Measurements from ENCODE around the gene IKBKE. TPM values are rescaled to one million over a fixed set of nuclear protein-coding genes. Genes with fewer than 3 reads are reported as not detected.

IKBKE gene
- total RNA-seq, 1 donor from 2014 or later = 7.6 TPM

DNA sequence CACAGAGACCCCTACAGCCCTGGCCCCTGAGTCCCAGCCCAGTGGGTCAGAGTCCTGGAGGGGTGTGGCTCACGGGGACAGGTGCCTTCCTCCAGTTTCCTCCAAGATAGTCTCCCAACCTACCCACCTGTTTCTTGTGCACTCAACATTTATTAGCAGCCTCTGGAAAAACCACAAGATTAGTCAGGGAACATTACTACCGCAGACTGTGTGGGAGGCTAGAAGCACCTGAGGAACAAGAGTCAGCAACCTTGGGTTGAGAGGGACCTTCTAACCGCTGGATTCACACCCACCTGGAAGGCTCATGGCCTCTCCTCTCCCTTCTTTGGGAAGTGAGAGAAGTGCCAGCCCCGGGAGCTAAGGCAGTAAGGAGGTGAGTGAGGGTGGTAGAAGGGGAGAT is 22.5 kb upstream of the IKBKE start:
- no peak for DNase-seq (ENCODE audit: low read depth, low spot score)
- TF ChIP-seq CTCF (conservative IDR thresholded peaks at IDR 0.05) = no peak
- Mint-ChIP-seq H3K9me3 (no peaks in the 10 kb centered on the region), H3K36me3 (ENCODE audit: low read depth) (peaks cover 33% of the 10 kb centered on the region), H3K4me3 (no peak overlapping the region), H3K27ac (ENCODE audit: unreplicated experiment) (no peak overlapping the region), H3K27me3 (ENCODE audit: low read depth) (no peaks in the 10 kb centered on the region), H3K4me1 (peaks cover 4% of the 10 kb centered on the region)

- no peak for TF ChIP-seq CTCF (conservative IDR thresholded peaks at IDR 0.05)
- Mint-ChIP-seq H3K36me3 (ENCODE audit: low read depth) (peaks cover 33% of the 10 kb centered on the region), H3K4me1 (peaks cover 4% of the 10 kb centered on the region), H3K4me3 (no peak overlapping the region), H3K27me3 (ENCODE audit: low read depth) (no peaks in the 10 kb centered on the region), H3K27ac (ENCODE audit: unreplicated experiment) (peak overlapping the region; percentile 27), H3K9me3 (no peaks in the 10 kb centered on the region)
- no peak for DNase-seq (ENCODE audit: low read depth, low spot score)
Measured at GRCh38 chr1:206448471-206448870, 21.8 kb upstream of the IKBKE start.

DNA sequence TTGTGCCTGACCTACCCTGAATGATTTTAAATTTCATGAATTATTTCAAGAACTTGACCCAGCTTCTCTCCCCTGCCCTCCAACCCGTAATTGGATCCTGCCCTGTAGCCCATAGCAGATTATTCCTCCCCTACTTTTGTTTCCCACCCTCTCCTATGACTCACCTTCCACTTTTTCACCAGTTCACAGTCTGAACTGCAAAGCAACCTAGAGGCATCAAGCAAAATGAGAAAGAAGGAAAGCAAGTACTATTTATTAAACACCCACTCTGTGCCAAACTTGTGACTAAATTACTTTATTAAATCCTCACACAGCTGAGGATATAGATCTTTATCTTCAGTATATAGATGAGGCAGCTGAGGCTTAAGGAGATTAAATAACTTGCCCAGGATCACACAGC is 20.7 kb upstream of the IKBKE start:
- TF ChIP-seq CTCF (conservative IDR thresholded peaks at IDR 0.05) = no peak
- Mint-ChIP-seq H3K4me3 (no peak overlapping the region), H3K9me3 (no peaks in the 10 kb centered on the region), H3K36me3 (ENCODE audit: low read depth) (peaks cover 37% of the 10 kb centered on the region), H3K27me3 (ENCODE audit: low read depth) (no peaks in the 10 kb centered on the region), H3K4me1 (peaks cover 4% of the 10 kb centered on the region), H3K27ac (ENCODE audit: unreplicated experiment) (no peak overlapping the region)
- no peak for DNase-seq (ENCODE audit: low read depth, low spot score)

DNA sequence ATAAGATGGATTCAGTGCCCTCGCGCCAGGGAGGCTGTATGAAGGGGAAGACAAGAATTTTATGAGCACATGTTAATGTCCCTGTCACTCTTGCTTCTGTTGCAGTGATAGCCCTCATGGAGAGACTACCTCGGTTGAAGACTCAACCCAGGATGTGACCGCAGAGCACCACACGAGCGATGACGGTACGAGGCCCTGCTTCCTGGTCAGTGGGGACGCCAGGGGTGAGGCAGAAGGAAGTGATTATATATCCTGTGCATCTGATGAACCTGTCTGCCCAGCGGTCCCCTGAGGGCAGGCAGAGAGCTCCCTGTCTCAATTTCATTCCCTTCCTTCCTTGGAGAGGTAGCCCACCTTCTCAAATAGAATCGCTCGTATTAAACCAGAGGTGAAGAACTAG is 20.0 kb upstream of the IKBKE start:
- Mint-ChIP-seq H3K4me3 (no peak overlapping the region), H3K36me3 (ENCODE audit: low read depth) (peaks cover 32% of the 10 kb centered on the region), H3K27ac (ENCODE audit: unreplicated experiment) (no peak overlapping the region), H3K9me3 (no peaks in the 10 kb centered on the region), H3K4me1 (peaks cover 11% of the 10 kb centered on the region), H3K27me3 (ENCODE audit: low read depth) (no peaks in the 10 kb centered on the region)
- TF ChIP-seq CTCF (conservative IDR thresholded peaks at IDR 0.05) = no peak
- DNase-seq (ENCODE audit: low read depth, low spot score) = no peak

GRCh38 chr1:206451134-206451686 is 19.1 kb upstream of the IKBKE start:
- Mint-ChIP-seq H3K4me1 (peaks cover 21% of the 10 kb centered on the region), H3K27me3 (ENCODE audit: low read depth) (no peaks in the 10 kb centered on the region), H3K9me3 (no peaks in the 10 kb centered on the region), H3K36me3 (ENCODE audit: low read depth) (peaks cover 24% of the 10 kb centered on the region), H3K27ac (ENCODE audit: unreplicated experiment) (no peak overlapping the region), H3K4me3 (no peak overlapping the region)
- no peak for DNase-seq (ENCODE audit: low read depth, low spot score)
- TF ChIP-seq CTCF (conservative IDR thresholded peaks at IDR 0.05) = no peak
